Hepatocyte (in vitro differentiated cells): ENCODE data around the gene PRKCA. TPM values are rescaled to one million over a fixed set of nuclear protein-coding genes. Genes with fewer than 3 reads are reported as not detected.

Source experiments
- DNase-seq: peaks from one replicate; pipeline ENCODE4 v3.0.0-alpha.2; 2016; ENCODE audit warnings: low spot score
- H2AFZ ChIP-seq: fragments of 200-600 bp; sonication (generic); 2 replicates; pipeline ENCODE4 v1.6.0; 2016; ENCODE audit warnings: antibody characterized with exemption, mild to moderate bottlenecking
- H3K27ac ChIP-seq: fragments of 200-600 bp; sonication (generic); 2 replicates; pipeline ENCODE4 v1.5.1; 2016; ENCODE audit warnings: mild to moderate bottlenecking
- H3K27me3 ChIP-seq: fragments of 200-600 bp; sonication (generic); 2 replicates; pipeline ENCODE4 v1.6.1; 2016
- H3K36me3 ChIP-seq: fragments of 200-600 bp; sonication (generic); replicated peaks from 2 replicates; pipeline ENCODE4 v1.5.1; 2016; ENCODE audit warnings: low read depth; ENCODE audit not compliant: insufficient read depth
- H3K4me1 ChIP-seq: fragments of 200-600 bp; sonication (generic); 2 replicates; pipeline ENCODE4 v1.5.1; 2016; ENCODE audit warnings: mild to moderate bottlenecking, moderate library complexity; ENCODE audit not compliant: insufficient read depth
- H3K4me2 ChIP-seq: fragments of 200-600 bp; sonication (generic); 2 replicates; pipeline ENCODE4 v1.6.0; 2016
- H3K4me3 ChIP-seq: fragments of 200-600 bp; sonication (generic); 2 replicates; pipeline ENCODE4 v1.5.1; 2016; ENCODE audit warnings: mild to moderate bottlenecking
- H3K79me2 ChIP-seq: fragments of 200-600 bp; sonication (generic); 2 replicates; pipeline ENCODE4 v1.6.0; 2017; ENCODE audit warnings: mild to moderate bottlenecking
- H3K9me2 ChIP-seq: fragments of 200-600 bp; sonication (generic); replicated peaks from 2 replicates; pipeline ENCODE4 v1.6.0; 2017; ENCODE audit warnings: mild to moderate bottlenecking; ENCODE audit not compliant: insufficient read depth
- H3K9me3 ChIP-seq: fragments of 200-600 bp; sonication (generic); 2 replicates; pipeline ENCODE4 v1.5.1; 2016; ENCODE audit warnings: low read depth, mild to moderate bottlenecking
- H4K20me1 ChIP-seq: fragments of 200-600 bp; sonication (generic); 2 replicates; pipeline ENCODE4 v1.6.0; 2016; ENCODE audit warnings: mild to moderate bottlenecking; ENCODE audit not compliant: insufficient read depth, poor library complexity, severe bottlenecking
- EZH2 ChIP-seq: fragments of 200-600 bp; sonication (generic); IDR thresholded peaks from 2 replicates; pipeline ENCODE4 v1.6.1; 2016; ENCODE audit warnings: antibody characterized with exemption, mild to moderate bottlenecking, borderline replicate concordance
- EZH2phosphoT487 ChIP-seq: fragments of 200-600 bp; sonication (generic); IDR thresholded peaks from one replicate; pipeline ENCODE4 v1.6.1; 2018; ENCODE audit warnings: antibody characterized with exemption, mild to moderate bottlenecking, low read depth, moderate library complexity; ENCODE audit not compliant: unreplicated experiment, severe bottlenecking
- WGBS: methylation state at CpG from one replicate; pipeline ENCODE4 v1.1.6; 2016; ENCODE audit warnings: low lambda C conversion rate; ENCODE audit errors: missing lambda C conversion rate; 5-methylcytosine and 5-hydroxymethylcytosine counted together
- polyA plus RNA-seq: library from polyadenylated mRNA; unstranded; fragments of >200 nt; fragmentation: Nextera tagmentation; extraction: Ambion mirVana; gene quantifications from 2 replicates; pipeline ENCODE4 v1.2.1, GENCODE V29; 2016
- total RNA-seq: library from RNA; depleted of rRNA; stranded (reverse); fragments of >200 nt; gene quantifications from 2 replicates; pipeline ENCODE4 v1.2.3, GENCODE V29; 2014
- TF ChIP-seq, protein P1 (sequence below): fragments of 200-600 bp; sonication (generic); IDR thresholded peaks from 2 replicates; pipeline ENCODE4 v1.5.1; 2016; ENCODE audit warnings: antibody characterized with exemption, mild to moderate bottlenecking; ENCODE audit not compliant: poor library complexity

The PRKCA gene
- total and polyA plus RNA-seq, 2 experiments from 2014 or later: 5.9 to 18.5 TPM

DNA sequence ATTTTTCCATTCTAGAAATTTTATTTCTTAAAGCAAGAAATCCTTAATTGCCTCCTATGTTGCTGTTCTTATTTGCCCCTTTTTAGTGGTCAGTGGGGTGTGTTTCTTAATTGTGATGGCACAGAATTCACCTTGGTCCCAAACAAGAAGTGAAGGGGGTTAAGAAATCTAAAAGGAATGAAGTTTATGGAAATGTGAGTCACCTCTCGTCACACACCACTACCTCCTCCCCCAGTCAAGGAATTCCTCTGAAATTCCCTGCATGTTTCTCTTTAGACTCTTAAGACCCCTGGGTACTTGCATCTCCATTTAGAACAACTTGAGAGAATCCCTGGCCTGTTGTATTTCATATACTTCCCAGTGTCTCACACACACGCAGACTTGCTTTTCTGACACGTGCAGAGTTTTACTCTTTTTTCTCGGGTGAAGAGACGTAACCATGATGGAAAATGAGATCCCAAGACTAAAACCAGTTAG lies 247.4 kb downstream of the PRKCA start:
- WGBS: 53% methylated on average over 5 of the region's 5 CpGs
- Histone ChIP-seq H3K9me2 (no peaks in the 10 kb centered on the region), H3K36me3 (no peaks in the 10 kb centered on the region), H3K4me2 (no peak overlapping the region), H4K20me1 (no peaks in the 10 kb centered on the region), H2AFZ (no peak overlapping the region), H3K27me3 (no peaks in the 10 kb centered on the region), H3K4me3 (no peak overlapping the region), H3K4me1 (peaks cover 28% of the 10 kb centered on the region), H3K9me3 (no peaks in the 10 kb centered on the region), H3K79me2 (no peaks in the 10 kb centered on the region), H3K27ac (no peak overlapping the region)
- TF ChIP-seq, protein P1, sequence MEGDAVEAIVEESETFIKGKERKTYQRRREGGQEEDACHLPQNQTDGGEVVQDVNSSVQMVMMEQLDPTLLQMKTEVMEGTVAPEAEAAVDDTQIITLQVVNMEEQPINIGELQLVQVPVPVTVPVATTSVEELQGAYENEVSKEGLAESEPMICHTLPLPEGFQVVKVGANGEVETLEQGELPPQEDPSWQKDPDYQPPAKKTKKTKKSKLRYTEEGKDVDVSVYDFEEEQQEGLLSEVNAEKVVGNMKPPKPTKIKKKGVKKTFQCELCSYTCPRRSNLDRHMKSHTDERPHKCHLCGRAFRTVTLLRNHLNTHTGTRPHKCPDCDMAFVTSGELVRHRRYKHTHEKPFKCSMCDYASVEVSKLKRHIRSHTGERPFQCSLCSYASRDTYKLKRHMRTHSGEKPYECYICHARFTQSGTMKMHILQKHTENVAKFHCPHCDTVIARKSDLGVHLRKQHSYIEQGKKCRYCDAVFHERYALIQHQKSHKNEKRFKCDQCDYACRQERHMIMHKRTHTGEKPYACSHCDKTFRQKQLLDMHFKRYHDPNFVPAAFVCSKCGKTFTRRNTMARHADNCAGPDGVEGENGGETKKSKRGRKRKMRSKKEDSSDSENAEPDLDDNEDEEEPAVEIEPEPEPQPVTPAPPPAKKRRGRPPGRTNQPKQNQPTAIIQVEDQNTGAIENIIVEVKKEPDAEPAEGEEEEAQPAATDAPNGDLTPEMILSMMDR: no peak
- TF ChIP-seq EZH2phosphoT487 (no peak), EZH2 (no peak)
- no peak for DNase-seq

DNA sequence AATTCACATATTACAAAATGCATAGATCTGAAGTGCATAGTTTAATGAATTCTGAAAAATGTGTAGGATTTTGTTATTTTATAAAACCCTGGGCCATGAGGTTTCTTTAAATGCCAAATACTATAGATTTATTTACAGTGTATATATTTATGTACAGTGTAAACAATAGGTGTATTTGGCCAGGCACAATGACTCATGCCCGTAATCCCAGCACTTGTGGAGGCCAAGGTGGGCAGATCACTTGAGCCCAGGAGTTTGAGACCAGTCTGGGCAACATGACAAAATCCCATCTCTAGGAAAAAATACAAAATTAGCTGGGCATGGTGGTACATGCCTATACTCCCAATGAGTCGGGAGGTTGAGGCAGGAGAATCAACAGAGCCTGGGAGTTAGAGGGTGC lies 249.4 kb downstream of the PRKCA start:
- H3K4me3 ChIP-seq: no peak overlapping the region
- no peaks in the 10 kb centered on the region for H3K9me2 ChIP-seq

DNA sequence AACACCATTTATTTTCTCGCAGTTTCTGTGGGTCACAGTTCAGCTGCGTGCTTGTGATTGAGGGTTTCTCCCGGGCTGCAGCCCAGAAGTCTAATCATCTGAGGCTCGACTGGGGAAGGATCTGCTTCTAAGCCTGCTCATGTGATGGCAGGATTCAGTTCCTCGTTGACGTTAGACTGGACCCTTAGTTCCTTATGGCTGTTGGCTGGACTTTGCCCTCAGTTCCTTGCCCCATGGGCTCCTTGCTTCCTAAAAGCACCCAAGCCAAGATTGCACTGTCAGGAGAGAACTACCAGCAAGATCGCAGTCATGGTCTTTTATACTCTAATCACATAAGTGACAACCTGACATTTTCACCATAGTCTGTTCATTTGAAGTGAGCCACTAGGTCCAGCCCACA lies 250.0 kb downstream of the PRKCA start:
- WGBS: 88% methylated on average over 7 of the region's 7 CpGs
- H3K4me1 ChIP-seq: peaks cover 22% of the 10 kb centered on the region
- H3K4me2 ChIP-seq: no peak overlapping the region
- no peaks in the 10 kb centered on the region for H3K9me3 ChIP-seq
- H3K9me2 ChIP-seq: no peaks in the 10 kb centered on the region
- H3K79me2 ChIP-seq: no peaks in the 10 kb centered on the region
- no peak overlapping the region for H3K27ac ChIP-seq
- no peak overlapping the region for H2AFZ ChIP-seq
- no peak overlapping the region for H3K4me3 ChIP-seq
- TF ChIP-seq EZH2phosphoT487: no peak
- TF ChIP-seq, protein P1: no peak
- no peak for TF ChIP-seq EZH2
- H3K36me3 ChIP-seq: no peaks in the 10 kb centered on the region
- H3K27me3 ChIP-seq: no peaks in the 10 kb centered on the region
- no peaks in the 10 kb centered on the region for H4K20me1 ChIP-seq
- no peak for DNase-seq

More for the DNA sequence above, 249.4 kb downstream of the PRKCA start:
- Histone ChIP-seq H2AFZ (no peak overlapping the region), H4K20me1 (no peaks in the 10 kb centered on the region), H3K4me2 (no peak overlapping the region), H3K27me3 (no peaks in the 10 kb centered on the region), H3K79me2 (no peaks in the 10 kb centered on the region), H3K36me3 (no peaks in the 10 kb centered on the region), H3K9me3 (no peaks in the 10 kb centered on the region), H3K4me1 (peaks cover 26% of the 10 kb centered on the region), H3K27ac (no peak overlapping the region)
- TF ChIP-seq, protein P1: no peak
- TF ChIP-seq EZH2: no peak
- no peak for TF ChIP-seq EZH2phosphoT487
- no peak for DNase-seq
- WGBS: 93% methylated on average over 2 of the region's 2 CpGs

DNA sequence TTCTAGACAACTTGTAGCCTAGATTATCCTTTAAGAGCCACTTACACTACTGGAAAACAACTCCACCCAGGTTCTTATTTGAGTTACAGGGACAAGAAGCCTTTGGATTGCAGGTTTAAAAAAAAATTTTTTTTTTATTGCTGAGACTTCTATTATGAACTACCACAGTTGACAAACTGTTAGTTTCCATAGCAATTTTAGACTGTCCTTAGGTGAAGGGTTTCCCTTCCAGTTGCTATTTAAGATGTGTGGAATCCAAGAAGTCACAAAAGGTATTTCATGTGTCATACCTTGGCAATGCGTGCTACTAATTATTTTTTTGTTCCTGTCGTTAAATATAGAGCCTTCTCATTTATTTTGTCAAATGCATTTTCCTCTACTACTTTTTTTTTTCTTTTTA lies 253.2 kb downstream of the PRKCA start:
- 95% methylated on average over 2 of the region's 2 CpGs for WGBS
- H2AFZ ChIP-seq: no peak overlapping the region
- no peak for TF ChIP-seq EZH2phosphoT487
- no peaks in the 10 kb centered on the region for H3K9me3 ChIP-seq
- H3K9me2 ChIP-seq: no peaks in the 10 kb centered on the region
- H3K79me2 ChIP-seq: no peaks in the 10 kb centered on the region
- no peak overlapping the region for H3K4me2 ChIP-seq
- no peaks in the 10 kb centered on the region for H3K27me3 ChIP-seq
- DNase-seq: no peak
- H3K36me3 ChIP-seq: no peaks in the 10 kb centered on the region
- no peaks in the 10 kb centered on the region for H3K4me1 ChIP-seq
- H3K4me3 ChIP-seq: no peak overlapping the region
- no peak overlapping the region for H3K27ac ChIP-seq
- H4K20me1 ChIP-seq: no peaks in the 10 kb centered on the region
